Peyer's patch (tissue), 4 donors: ENCODE results near the gene OMP. TPM values are rescaled to one million over a fixed set of nuclear protein-coding genes. Genes with fewer than 3 reads are reported as not detected.

ENCODE experiments used
- DNase-seq, 3 donors: peaks; one replicate each; pipeline ENCODE4 v3.0.0-alpha.2; 2017 to 2019
- H3K27ac ChIP-seq, 4 donors: fragments of 200-600 bp; sonication (generic); one replicate each; pipeline ENCODE4 v1.5.1; 2016 to 2019
- H3K27me3 ChIP-seq, 2 donors: fragments of 200-600 bp; sonication (generic); one replicate each; pipeline ENCODE4 v1.5.1; 2019
- H3K36me3 ChIP-seq, 3 donors: fragments of 200-600 bp; sonication (generic); one replicate each; pipeline ENCODE4 v1.5.1; 2016 to 2019
- H3K4me1 ChIP-seq, 4 donors: fragments of 200-600 bp; sonication (generic); one replicate each; pipeline ENCODE4 v1.5.1; 2016 to 2019
- H3K4me3 ChIP-seq, 4 donors: fragments of 200-600 bp; sonication (generic); 1 replicate in 3 of 4; 2 replicates in 1 of 4; pipeline ENCODE4 v1.5.1; 2016 to 2019; ENCODE audit warnings: mild to moderate bottlenecking in 1 of 4
- H3K9me3 ChIP-seq, 4 donors: fragments of 200-600 bp; sonication (generic); one replicate each; pipeline ENCODE4 v1.5.1; 2016 to 2019; ENCODE audit warnings: mild to moderate bottlenecking in 1 of 4
- POLR2A ChIP-seq, 2 donors: fragments of 450-650 bp; IDR thresholded peaks; one replicate each; pipeline ENCODE4 v1.5.1; 2017; ENCODE audit warnings: antibody characterized with exemption in 2 of 2, mild to moderate bottlenecking in 2 of 2, moderate library complexity in 2 of 2
- total RNA-seq, 4 donors: library from RNA; depleted of rRNA; stranded (reverse); fragments of >200 nt; gene quantifications; one replicate each; pipeline ENCODE4 v1.1.0, GENCODE V29; 2016
- TF ChIP-seq, protein P1 (sequence below), 6 experiments: fragments of 450-650 bp in 4 of 6; fragments of 200-600 bp in 2 of 6; sonication (generic) in 1 of 6; IDR thresholded peaks; one replicate each; pipeline ENCODE4 v1.5.1; 2017 to 2019; ENCODE audit warnings: antibody characterized with exemption in 6 of 6, mild to moderate bottlenecking in 3 of 6, moderate library complexity in 1 of 6

Gene OMP
- total RNA-seq, 4 donors from 2014 or later = 11.2 to 44.3 (median 21.3) TPM

DNA sequence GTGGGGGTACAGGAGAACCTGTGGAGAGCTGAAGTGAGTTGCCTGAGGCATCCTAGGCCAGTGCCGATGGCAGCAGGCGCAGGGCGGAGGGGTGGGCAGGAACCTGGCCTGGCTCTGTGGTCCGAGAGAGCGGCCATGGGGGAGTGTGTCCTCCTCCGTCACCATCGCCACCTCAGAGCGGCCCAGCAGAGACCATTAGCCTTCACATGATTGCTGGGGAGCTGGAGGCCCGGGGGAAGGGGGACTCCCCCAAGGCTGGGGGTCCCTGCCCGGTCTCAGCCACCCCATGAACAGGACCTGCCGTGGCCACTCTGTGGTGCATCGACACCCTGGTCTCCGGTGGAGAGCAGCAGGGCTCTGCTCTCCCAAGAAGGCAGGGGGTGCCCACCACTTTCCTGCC lies 4.1 kb downstream of the OMP start:
- H3K36me3 ChIP-seq = peaks cover 0 to 11% (median 0%) of the 10 kb centered on the region in 3 donors
- TF ChIP-seq, protein P1, sequence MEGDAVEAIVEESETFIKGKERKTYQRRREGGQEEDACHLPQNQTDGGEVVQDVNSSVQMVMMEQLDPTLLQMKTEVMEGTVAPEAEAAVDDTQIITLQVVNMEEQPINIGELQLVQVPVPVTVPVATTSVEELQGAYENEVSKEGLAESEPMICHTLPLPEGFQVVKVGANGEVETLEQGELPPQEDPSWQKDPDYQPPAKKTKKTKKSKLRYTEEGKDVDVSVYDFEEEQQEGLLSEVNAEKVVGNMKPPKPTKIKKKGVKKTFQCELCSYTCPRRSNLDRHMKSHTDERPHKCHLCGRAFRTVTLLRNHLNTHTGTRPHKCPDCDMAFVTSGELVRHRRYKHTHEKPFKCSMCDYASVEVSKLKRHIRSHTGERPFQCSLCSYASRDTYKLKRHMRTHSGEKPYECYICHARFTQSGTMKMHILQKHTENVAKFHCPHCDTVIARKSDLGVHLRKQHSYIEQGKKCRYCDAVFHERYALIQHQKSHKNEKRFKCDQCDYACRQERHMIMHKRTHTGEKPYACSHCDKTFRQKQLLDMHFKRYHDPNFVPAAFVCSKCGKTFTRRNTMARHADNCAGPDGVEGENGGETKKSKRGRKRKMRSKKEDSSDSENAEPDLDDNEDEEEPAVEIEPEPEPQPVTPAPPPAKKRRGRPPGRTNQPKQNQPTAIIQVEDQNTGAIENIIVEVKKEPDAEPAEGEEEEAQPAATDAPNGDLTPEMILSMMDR (IDR thresholded peaks at IDR 0.05) = no peak
- no peak for TF ChIP-seq POLR2A (IDR thresholded peaks at IDR 0.05)
- H3K4me1 ChIP-seq = peaks cover 0 to 67% (median 7%) of the 10 kb centered on the region in 4 donors
- no peaks in the 10 kb centered on the region for H3K9me3 ChIP-seq
- H3K27me3 ChIP-seq = no peaks in the 10 kb centered on the region
- DNase-seq = no peak
- no peak overlapping the region for H3K4me3 ChIP-seq
- peak overlapping the region in 3 of 4 donors; percentile 12 to 93 (median 66) for H3K27ac ChIP-seq

DNA sequence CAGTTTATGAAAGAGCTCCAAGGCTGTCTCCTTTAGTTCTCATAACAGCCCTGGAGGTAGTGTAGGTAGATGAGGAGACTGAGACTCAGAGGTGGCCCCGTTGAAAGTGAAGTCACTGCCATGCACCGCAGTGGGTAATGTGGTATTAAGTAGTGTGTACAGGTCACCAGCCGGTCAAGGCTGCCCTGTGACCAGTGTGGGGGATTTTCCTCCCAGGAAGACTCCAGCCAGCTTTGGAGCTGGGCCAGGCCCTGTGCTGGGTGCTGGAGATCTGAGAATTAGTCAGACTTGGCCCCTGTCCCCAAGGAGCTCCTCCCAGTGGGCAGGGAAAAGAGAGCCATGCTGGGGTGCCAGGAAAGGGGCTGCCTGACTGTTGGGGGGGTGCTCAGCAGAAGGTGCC lies 5.3 kb downstream of the OMP start:
- Histone ChIP-seq H3K36me3 (peaks cover 0 to 8% (median 0%) of the 10 kb centered on the region in 3 donors), H3K4me1 (peaks cover 0 to 79% (median 7%) of the 10 kb centered on the region in 4 donors), H3K27ac (peak overlapping the region in 3 of 4 donors; percentile 43 to 93 (median 66)), H3K4me3 (peak overlapping the region in 1 of 4 donors; percentile 9), H3K27me3 (no peaks in the 10 kb centered on the region), H3K9me3 (no peaks in the 10 kb centered on the region)
- DNase-seq = peak; percentile 24 to 85 (median 79)
- TF ChIP-seq POLR2A (IDR thresholded peaks at IDR 0.05) = no peak
- TF ChIP-seq, protein P1 (IDR thresholded peaks at IDR 0.05) = no peak

DNA sequence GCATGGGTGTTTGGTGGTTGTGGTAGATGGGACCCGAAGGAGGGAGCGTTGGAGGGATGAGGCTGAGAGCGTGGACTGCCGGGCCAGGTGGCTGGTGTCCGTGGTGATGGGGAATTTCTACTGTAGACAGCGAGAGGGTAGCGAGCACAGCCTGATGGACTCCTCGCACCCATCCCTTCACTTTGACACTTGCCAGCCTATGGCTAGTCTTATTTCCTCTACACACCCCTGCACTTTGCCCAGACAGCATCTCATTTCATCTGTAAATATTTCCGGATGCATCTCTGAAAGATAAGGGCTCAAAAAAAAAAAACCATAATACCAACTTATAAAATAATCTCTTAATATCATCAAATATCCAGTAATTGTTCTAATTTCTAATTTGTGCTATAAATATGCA lies 5.8 kb downstream of the OMP start:
- DNase-seq = peak in 2 of 3 donors; percentile 63 to 80
- no peaks in the 10 kb centered on the region for H3K27me3 ChIP-seq
- H3K36me3 ChIP-seq = peaks cover 0 to 3% (median 0%) of the 10 kb centered on the region in 3 donors
- H3K4me1 ChIP-seq = peaks cover 0 to 83% (median 7%) of the 10 kb centered on the region in 4 donors
- H3K9me3 ChIP-seq = no peaks in the 10 kb centered on the region
- H3K27ac ChIP-seq = peak overlapping the region in 3 of 4 donors; percentile 32 to 93 (median 66)
- no peak for TF ChIP-seq POLR2A (IDR thresholded peaks at IDR 0.05)
- TF ChIP-seq, protein P1 (IDR thresholded peaks at IDR 0.05) = no peak
- H3K4me3 ChIP-seq = peak overlapping the region in 1 of 4 donors; percentile 9

DNA sequence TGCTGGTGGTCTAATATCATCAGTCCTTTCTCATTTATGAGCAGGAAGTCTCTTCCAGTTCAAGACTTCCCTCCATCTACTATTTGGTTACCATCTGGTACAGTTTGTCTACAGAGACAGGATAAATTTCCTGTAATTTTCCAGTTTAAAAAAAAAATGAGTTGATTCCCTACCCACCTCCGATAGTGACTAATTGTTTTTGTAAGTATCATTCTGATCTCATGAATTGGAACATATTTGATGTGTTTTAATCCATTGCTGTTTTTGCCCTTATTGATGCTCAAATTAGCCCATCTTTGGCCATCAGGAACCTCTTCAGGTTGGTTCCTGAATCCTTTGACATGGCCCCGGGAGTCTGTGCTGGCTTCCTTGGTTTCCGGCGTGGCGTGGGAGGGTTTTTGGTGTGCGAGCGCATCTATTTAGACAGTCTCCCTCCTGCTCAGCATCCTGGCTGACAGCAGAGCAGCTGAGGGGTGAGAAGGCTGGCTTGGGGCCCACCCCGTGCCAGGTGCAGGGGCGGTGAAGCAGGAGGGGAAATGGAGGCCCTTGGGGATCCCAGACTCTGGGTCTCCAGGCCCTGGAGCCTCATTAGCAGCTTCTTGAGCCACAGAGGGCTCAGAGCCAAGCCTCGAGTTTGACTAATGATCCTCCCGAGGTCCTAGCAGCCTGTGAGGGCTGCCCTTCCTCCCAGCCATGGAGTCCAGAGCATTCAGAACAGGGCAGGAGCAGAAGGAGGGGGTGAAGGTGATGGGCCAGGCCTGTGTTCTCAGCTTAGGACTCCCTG lies 6.8 kb downstream of the OMP start:
- DNase-seq = no peak
- Histone ChIP-seq H3K4me1 (peaks cover 0 to 83% (median 7%) of the 10 kb centered on the region in 4 donors), H3K9me3 (no peaks in the 10 kb centered on the region), H3K27ac (peak overlapping the region in 1 of 4 donors; percentile 49), H3K27me3 (no peaks in the 10 kb centered on the region), H3K36me3 (peaks cover 0 to 7% (median 0%) of the 10 kb centered on the region in 3 donors), H3K4me3 (no peak overlapping the region)
- no peak for TF ChIP-seq POLR2A (IDR thresholded peaks at IDR 0.05)
- TF ChIP-seq, protein P1 (IDR thresholded peaks at IDR 0.05) = no peak

DNA sequence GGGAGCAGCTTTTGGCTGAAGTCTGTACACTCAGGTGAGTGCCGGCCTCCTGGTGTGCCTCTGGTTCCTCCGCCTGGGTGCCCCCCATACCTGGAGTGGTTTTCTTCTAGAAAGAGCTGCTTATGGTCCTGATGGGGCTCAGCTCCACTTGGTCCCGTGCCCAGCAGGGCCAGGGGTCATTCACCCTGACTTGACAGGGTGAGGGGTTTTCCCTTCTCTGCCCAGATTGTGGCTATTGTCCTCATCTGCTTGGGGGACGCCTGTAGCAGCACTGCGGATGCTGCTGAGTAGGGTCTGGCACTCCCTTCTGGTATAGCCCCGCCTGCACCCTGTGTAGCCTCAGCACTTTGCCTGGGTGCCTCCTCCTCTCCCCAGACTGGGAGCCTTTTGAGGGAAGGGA lies 8.2 kb downstream of the OMP start:
- Histone ChIP-seq H3K27me3 (no peaks in the 10 kb centered on the region), H3K4me3 (no peak overlapping the region), H3K4me1 (peaks cover 0 to 71% (median 7%) of the 10 kb centered on the region in 4 donors), H3K9me3 (no peaks in the 10 kb centered on the region), H3K36me3 (peaks cover 0 to 21% (median 0%) of the 10 kb centered on the region in 3 donors), H3K27ac (peak overlapping the region in 1 of 4 donors; percentile 78)
- no peak for DNase-seq
- no peak for TF ChIP-seq POLR2A (IDR thresholded peaks at IDR 0.05)
- TF ChIP-seq, protein P1 (IDR thresholded peaks at IDR 0.05) = no peak
